Measurements from ENCODE around the gene CMTM4.
A peak's percentile ranks its signal among the peaks of the same experiment; 100 is the strongest.

The CMTM4 gene

GRCh38 chr16:66719246-66719645 lies 22.7 kb upstream of the CMTM4 start:
- no peaks in the 10 kb centered on the region for H3K27me3 ChIP-seq (replicated peaks; ENCODE audit: control insufficient read depth, insufficient read depth, low read length)
- DNase-seq (ENCODE audit: extremely low read depth, insufficient read length): no peak
- H3K36me3 ChIP-seq (ENCODE audit: control insufficient read depth, insufficient read depth, low read length): peaks cover 6% of the 10 kb centered on the region
- no peak for TF ChIP-seq CTCF (IDR thresholded peaks at IDR 0.05; ENCODE audit: insufficient read depth, low read length, poor library complexity, severe bottlenecking)
- no peak overlapping the region for H3K4me3 ChIP-seq (replicated peaks; ENCODE audit: low read depth, low read length)

GRCh38 chr16:66717776-66718175 lies 21.2 kb upstream of the CMTM4 start:
- no peak overlapping the region for H3K4me3 ChIP-seq (replicated peaks; ENCODE audit: low read depth, low read length)
- no peak for TF ChIP-seq CTCF (IDR thresholded peaks at IDR 0.05; ENCODE audit: insufficient read depth, low read length, poor library complexity, severe bottlenecking)
- no peak for DNase-seq (ENCODE audit: extremely low read depth, insufficient read length)
- H3K27me3 ChIP-seq (replicated peaks; ENCODE audit: control insufficient read depth, insufficient read depth, low read length): no peaks in the 10 kb centered on the region
- peaks cover 1% of the 10 kb centered on the region for H3K36me3 ChIP-seq (ENCODE audit: control insufficient read depth, insufficient read depth, low read length)

GRCh38 chr16:66717112-66717675 lies 20.7 kb upstream of the CMTM4 start:
- no peak for DNase-seq (ENCODE audit: extremely low read depth, insufficient read length)
- no peak overlapping the region for H3K4me3 ChIP-seq (replicated peaks; ENCODE audit: low read depth, low read length)
- peak; percentile 51 for TF ChIP-seq CTCF (IDR thresholded peaks at IDR 0.05; ENCODE audit: insufficient read depth, low read length, poor library complexity, severe bottlenecking)
- peaks cover 1% of the 10 kb centered on the region; the same call in 1 of the 2 replicates for H3K36me3 ChIP-seq (ENCODE audit: control insufficient read depth, insufficient read depth, low read length)
- no peaks in the 10 kb centered on the region for H3K27me3 ChIP-seq (replicated peaks; ENCODE audit: control insufficient read depth, insufficient read depth, low read length)

- peaks cover 1% of the 10 kb centered on the region; the same call in 1 of the 2 replicates for H3K36me3 ChIP-seq (ENCODE audit: control insufficient read depth, insufficient read depth, low read length)
- no peaks in the 10 kb centered on the region for H3K27me3 ChIP-seq (replicated peaks; ENCODE audit: control insufficient read depth, insufficient read depth, low read length)
- H3K4me3 ChIP-seq (replicated peaks; ENCODE audit: low read depth, low read length): no peak overlapping the region
- no peak for TF ChIP-seq CTCF (IDR thresholded peaks at IDR 0.05; ENCODE audit: insufficient read depth, low read length, poor library complexity, severe bottlenecking)
- no peak for DNase-seq (ENCODE audit: extremely low read depth, insufficient read length)
Measured at GRCh38 chr16:66714654-66715307, 18.2 kb upstream of the CMTM4 start.

- no peak for TF ChIP-seq CTCF (IDR thresholded peaks at IDR 0.05; ENCODE audit: insufficient read depth, low read length, poor library complexity, severe bottlenecking)
- no peak overlapping the region for H3K4me3 ChIP-seq (replicated peaks; ENCODE audit: low read depth, low read length)
Measured at GRCh38 chr16:66714062-66714461, 17.5 kb upstream of the CMTM4 start.

More at GRCh38 chr16:66714062-66714461, 17.5 kb upstream of the CMTM4 start:
- Histone ChIP-seq H3K27me3 (replicated peaks; ENCODE audit: control insufficient read depth, insufficient read depth, low read length) (no peaks in the 10 kb centered on the region), H3K36me3 (ENCODE audit: control insufficient read depth, insufficient read depth, low read length) (peaks cover 1% of the 10 kb centered on the region; the same call in 1 of the 2 replicates)
- no peak for DNase-seq (ENCODE audit: extremely low read depth, insufficient read length)

Data from GM06990 (cell line).